ENCODE data around the gene RPS15.

RPS15 gene
- 435 to 438 reads per million in 2 donors for total RNA-seq

- DNase-seq, result peak; percentile 95
These were observed at the start of gene RPS15 for GRCh38 chr19:1438035-1438932. TSS of gene RPS15 (plus strand) at chr19:1438396. CDS start at chr19:1438426, 30 bp downstream.

- DNase-seq, result no peak
These were observed 49.6 kb upstream of the RPS15 start for GRCh38 chr19:1388637-1389026.

- no peak for DNase-seq
These were observed 48.9 kb upstream of the RPS15 start for GRCh38 chr19:1389033-1389940.

GRCh38 chr19:1390890-1391423, 47.2 kb upstream of the RPS15 start:
- no peak for DNase-seq

GRCh38 chr19:1392407-1392806, 45.8 kb upstream of the RPS15 start:
- DNase-seq, result no peak

- no peak for DNase-seq
These were observed 45.2 kb upstream of the RPS15 start for GRCh38 chr19:1392939-1393530.

GRCh38 chr19:1393841-1394240, 44.4 kb upstream of the RPS15 start:
- DNase-seq, result no peak

- no peak for DNase-seq
These were observed 43.7 kb upstream of the RPS15 start for GRCh38 chr19:1394252-1395193.

- DNase-seq, result no peak
These were observed 42.8 kb upstream of the RPS15 start for GRCh38 chr19:1395194-1396018.

- DNase-seq, result no peak
These were observed 42.0 kb upstream of the RPS15 start for GRCh38 chr19:1396019-1396767.

GRCh38 chr19:1396768-1397679, 41.2 kb upstream of the RPS15 start:
- DNase-seq, result no peak

- no peak for DNase-seq
These were observed 40.4 kb upstream of the RPS15 start for GRCh38 chr19:1397838-1398237.

GRCh38 chr19:1399079-1399478, 39.1 kb upstream of the RPS15 start:
- no peak for DNase-seq

GRCh38 chr19:1399745-1400144, 38.5 kb upstream of the RPS15 start:
- no peak for DNase-seq

- DNase-seq, result no peak
These were observed 37.7 kb upstream of the RPS15 start for GRCh38 chr19:1400281-1401137.

GRCh38 chr19:1401138-1401888, 36.9 kb upstream of the RPS15 start, which contains the start of gene GAMT:
TSS of gene GAMT (minus strand) at chr19:1401542. CDS start at chr19:1401476, 66 bp downstream.
- DNase-seq, result peak; percentile 46

GRCh38 chr19:1401889-1402217, 36.3 kb upstream of the RPS15 start:
- no peak for DNase-seq
